GM19193 (cell line): ENCODE measurements around the gene CLDN9.

Source experiments
- POLR2A ChIP-seq: IDR thresholded peaks from 4 replicates; pipeline ENCODE4 v1.6.1; 2011; ENCODE audit not compliant: insufficient read depth, insufficient read length; ENCODE audit errors: extremely low read depth

Gene CLDN9

DNA sequence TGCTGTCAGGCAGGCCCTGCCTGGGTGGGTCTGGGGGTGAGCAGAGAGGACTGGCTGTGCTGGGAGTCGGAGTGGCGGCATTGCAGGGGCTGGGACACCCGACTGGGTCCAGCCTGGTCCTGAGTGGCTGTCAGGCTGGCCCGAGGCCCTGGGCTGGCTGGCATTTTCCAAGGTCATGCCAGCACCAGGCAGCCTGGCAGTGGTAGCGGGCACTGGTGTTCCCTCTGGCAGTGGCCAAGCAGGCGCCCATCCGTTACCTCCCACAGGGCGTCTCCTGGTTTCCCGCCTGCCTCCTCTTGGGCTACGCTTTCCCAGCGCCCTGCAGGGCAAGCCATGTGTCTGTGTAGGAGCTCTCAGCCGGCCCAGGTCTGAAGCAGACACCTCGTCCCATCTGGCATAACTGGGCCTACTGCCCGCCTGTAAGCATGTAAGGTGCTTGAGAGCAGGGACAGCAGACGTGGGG lies 26.8 kb upstream of the CLDN9 start:
- TF ChIP-seq POLR2A, result no peak

GRCh38 chr16:2986623-2987188 lies 26.0 kb upstream of the CLDN9 start:
- no peak for TF ChIP-seq POLR2A

DNA sequence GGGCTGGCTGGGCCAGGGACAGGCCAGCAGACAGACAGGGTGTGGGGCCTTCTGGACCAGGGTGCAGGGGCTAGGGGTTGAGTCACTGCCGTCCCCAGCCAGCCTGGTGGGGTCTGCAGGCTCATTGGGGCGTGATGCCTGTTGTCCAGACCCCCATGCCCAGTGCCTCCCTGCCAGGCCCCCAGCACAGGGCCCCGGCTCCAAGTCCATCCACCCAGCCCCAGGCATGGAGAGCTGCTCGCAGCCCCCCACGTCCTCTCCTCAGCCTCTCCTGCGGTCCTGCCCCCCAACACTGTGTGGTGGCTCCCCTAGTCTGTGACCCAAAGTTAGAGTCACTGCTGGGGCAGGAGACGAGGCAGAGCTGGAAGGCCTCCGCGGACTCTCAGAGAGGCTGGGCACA lies 25.4 kb upstream of the CLDN9 start:
- TF ChIP-seq POLR2A, result no peak

DNA sequence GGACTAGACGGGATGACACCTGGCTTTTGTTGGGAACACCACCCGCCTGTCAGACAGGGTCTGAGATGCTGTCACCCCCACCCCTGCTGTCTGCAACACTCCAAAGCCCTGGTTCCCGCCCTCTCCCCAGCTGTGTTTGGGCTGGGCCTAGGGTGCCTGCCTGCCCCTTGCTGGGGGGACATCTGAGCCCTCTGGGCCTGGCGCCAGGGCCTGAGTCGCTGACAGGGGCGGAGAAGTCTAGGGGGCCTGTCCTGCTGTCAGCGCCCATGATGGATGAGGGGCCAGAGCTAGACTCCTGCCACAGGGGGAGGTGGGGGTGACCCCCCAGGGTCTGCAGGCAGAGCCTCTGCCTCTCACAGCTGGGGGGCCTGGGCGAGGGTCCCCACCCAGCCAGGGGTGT lies 24.9 kb upstream of the CLDN9 start:
- no peak for TF ChIP-seq POLR2A

DNA sequence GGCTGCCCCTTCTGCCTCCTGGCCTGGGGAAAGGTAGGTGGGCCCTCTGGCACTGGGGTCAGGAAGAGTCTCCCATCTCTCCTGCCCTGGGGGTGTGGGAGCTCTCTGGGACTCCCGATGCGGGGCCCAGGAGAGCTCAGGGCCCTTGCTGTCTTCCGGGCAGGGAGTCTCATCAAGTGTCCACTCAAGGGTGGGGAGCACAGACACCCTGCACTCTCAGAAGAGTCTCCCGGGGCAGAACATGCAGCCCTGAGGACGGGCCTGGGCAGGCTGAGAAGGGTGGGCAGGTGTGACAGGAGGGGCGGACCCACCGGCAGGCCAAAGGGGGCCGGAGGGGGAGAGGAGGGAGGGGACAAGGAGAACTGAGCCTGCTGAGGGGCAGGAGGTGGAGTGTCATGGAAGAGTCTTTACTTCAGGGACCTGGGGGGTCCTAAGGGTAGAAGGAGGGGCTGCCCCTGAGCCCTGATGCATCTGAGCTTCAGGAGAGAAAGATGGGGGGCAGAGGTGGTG lies 24.1 kb upstream of the CLDN9 start:
- TF ChIP-seq POLR2A, result no peak

- TF ChIP-seq POLR2A, result no peak
Measured at GRCh38 chr16:2990891-2991290, 21.8 kb upstream of the CLDN9 start.

GRCh38 chr16:2991566-2992261 lies 21.0 kb upstream of the CLDN9 start:
- no peak for TF ChIP-seq POLR2A

DNA sequence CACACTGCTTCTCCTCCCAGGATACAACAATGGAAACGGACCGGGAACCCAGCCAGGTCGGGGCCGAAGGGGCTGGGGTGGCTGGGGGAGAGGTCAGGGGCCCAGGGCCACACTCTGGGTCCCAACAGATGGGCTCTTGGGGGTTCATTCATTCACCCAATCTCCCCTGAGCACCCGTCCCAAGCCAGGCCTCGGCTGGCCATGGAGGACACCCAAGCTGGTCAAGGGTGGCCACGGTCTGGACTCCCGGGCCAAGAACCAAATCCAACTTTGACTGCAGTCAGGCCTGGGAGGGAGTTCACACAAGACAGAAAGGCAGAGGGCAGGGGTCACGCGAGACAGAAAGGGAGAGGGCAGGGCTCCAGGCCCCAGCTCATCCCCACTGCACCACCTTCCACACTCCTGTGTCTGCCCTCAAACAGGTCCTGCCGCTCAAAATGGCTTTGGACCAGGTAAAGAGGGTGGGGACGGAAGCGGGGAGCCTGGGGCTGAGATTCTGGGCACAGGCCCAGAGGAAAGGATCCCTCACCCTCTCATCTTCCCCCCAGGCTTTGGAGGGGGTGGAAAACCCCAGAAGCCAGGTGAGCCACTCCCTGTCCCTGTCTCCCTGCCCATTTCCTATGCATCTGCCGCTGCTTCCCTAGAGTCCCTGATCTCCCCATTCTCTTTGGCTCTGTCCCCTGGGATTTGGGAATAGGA lies 20.2 kb upstream of the CLDN9 start:
- no peak for TF ChIP-seq POLR2A

GRCh38 chr16:2996298-2996697 lies 16.4 kb upstream of the CLDN9 start:
- no peak for TF ChIP-seq POLR2A

DNA sequence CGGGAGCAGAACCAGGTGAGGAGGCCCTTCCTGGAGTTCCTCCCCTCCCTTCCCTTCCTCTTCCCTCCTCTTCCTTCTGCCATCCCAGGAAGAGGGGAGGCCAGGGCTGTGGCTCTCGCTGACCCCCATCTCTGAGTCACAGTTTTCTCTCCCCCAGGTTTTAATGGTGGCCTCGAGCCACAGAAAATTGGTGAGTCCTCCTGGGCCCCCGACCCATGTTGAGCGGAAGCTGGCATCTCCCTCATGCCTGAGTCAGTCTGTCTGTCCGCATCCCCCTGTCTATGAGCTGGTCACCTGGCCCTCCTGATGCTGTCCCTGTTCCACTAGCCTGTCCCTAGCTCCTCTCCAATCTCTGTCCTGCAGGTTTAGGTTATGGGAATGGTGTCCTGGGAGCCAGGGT lies 12.8 kb upstream of the CLDN9 start:
- no peak for TF ChIP-seq POLR2A

DNA sequence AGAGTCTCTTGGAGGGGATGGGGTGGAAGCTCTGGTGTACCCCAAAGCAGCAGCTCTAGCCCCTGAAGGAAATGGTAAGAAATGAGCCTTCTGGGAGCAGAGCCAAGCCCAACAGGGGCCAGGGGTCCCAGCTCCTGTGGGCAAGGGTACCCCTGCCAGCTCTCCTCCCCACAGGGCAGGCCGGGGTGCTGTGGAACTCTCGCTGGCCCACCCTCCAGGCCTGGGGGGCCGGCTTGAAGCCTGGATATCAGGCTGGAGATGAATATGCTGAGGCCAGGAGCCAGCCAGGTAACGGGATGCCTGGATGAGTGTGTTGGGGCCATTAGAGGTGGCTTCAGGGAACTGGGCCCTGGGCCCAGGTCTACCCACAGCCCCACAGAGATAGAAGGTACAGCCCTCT lies 12.2 kb upstream of the CLDN9 start:
- no peak for TF ChIP-seq POLR2A

DNA sequence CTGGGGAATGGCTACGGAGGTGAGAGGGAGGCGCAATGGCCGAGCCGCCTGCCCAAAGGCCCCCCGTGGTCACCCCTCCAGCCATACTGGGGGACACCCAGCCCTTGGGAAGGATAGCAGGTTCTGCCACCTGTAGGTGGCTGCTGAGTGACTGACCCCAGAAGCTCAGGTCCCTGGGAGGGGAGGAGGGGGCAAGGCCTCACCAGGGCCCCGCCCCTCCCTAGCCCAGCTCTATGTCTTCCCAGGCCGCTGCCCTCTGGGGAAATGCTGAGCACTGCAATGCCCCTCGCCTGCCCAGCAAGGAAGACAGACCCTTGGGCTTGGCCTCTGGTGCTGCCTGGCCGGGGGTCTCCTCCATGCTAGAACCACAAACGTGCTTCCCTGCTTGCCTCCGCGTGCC lies 11.4 kb upstream of the CLDN9 start:
- TF ChIP-seq POLR2A, result no peak

DNA sequence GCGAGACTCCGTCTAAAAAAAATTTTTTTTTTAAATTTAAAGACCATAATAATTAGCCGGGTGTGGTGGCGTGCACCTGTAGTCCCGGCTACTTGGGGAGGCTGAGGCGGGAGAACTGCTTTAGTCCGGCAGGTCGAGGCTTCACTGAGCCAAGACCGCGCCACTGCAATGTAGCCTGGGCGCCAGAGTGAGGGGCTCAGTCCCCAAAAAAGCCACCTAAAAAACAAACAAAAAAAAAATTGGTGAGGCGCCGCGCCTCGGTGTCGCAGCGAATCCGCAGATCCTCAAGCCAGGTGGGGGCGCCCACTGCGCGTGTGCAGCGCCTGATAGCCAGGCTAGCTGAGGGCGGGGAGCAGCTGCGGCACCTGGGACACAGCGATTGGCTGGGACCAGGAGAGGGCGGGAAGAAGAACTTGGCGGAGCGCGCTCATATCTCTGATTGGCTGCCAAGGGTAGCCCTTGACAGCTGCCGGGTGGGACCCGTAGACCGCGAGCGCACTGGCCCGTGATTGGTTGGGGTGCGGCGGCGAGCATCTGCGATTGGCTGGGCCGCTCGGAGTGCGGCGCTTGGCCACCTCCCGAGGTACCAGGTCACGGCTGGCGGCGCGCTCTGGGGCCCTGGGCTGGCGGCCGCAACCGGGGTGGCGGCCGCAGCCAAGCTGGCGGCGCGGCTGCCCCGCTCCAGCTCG lies 9.0 kb upstream of the CLDN9 start:
- no peak for TF ChIP-seq POLR2A

GRCh38 chr16:3004319-3004718 lies 8.4 kb upstream of the CLDN9 start:
- TF ChIP-seq POLR2A, result no peak

GRCh38 chr16:3004781-3005284 lies 7.9 kb upstream of the CLDN9 start:
- no peak for TF ChIP-seq POLR2A
